ENCODE data around the gene DEXI. TPM values are rescaled to one million over a fixed set of nuclear protein-coding genes. Genes with fewer than 3 reads are reported as not detected.

DEXI gene
- total and polyA plus RNA-seq, 2 of the 13 experiments (the other 11 are each of a cell fraction or from before 2014, with no cell fraction given) = 51.5 to 70.4 TPM

- TF ChIP-seq SP4 (CRISPR knock-in tag; IDR thresholded peaks at IDR 0.05) = peak; percentile 70
- no peak for TF ChIP-seq ZNF337 (CRISPR knock-in tag; IDR thresholded peaks at IDR 0.05; ENCODE audit: borderline replicate concordance, low read depth)
- TF ChIP-seq JARID2 (CRISPR knock-in tag; IDR thresholded peaks at IDR 0.05; ENCODE audit: insufficient replicate concordance) = no peak
- TF ChIP-seq SKI (IDR thresholded peaks at IDR 0.05; ENCODE audit: partially characterized antibody) = no peak
- no peak for TF ChIP-seq EP300 (IDR thresholded peaks at IDR 0.05; ENCODE audit: low read depth in 2 of 2, low read length in 2 of 2)
- TF ChIP-seq EP300 (CRISPR knock-in tag; IDR thresholded peaks at IDR 0.05; ENCODE audit: borderline replicate concordance) = no peak
- TF ChIP-seq ZNF30 (CRISPR knock-in tag; IDR thresholded peaks at IDR 0.05) = no peak
- TF ChIP-seq, protein P1, sequence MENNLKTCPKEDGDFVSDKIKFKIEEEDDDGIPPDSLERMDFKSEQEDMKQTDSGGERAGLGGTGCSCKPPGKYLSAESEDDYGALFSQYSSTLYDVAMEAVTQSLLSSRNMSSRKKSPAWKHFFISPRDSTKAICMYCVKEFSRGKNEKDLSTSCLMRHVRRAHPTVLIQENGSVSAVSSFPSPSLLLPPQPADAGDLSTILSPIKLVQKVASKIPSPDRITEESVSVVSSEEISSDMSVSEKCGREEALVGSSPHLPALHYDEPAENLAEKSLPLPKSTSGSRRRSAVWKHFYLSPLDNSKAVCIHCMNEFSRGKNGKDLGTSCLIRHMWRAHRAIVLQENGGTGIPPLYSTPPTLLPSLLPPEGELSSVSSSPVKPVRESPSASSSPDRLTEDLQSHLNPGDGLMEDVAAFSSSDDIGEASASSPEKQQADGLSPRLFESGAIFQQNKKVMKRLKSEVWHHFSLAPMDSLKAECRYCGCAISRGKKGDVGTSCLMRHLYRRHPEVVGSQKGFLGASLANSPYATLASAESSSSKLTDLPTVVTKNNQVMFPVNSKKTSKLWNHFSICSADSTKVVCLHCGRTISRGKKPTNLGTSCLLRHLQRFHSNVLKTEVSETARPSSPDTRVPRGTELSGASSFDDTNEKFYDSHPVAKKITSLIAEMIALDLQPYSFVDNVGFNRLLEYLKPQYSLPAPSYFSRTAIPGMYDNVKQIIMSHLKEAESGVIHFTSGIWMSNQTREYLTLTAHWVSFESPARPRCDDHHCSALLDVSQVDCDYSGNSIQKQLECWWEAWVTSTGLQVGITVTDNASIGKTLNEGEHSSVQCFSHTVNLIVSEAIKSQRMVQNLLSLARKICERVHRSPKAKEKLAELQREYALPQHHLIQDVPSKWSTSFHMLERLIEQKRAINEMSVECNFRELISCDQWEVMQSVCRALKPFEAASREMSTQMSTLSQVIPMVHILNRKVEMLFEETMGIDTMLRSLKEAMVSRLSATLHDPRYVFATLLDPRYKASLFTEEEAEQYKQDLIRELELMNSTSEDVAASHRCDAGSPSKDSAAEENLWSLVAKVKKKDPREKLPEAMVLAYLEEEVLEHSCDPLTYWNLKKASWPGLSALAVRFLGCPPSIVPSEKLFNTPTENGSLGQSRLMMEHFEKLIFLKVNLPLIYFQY (CRISPR knock-in tag; IDR thresholded peaks at IDR 0.05; ENCODE audit: borderline replicate concordance) = no peak; the same call in 1 of the 2 replicates
- TF ChIP-seq KAT8 (CRISPR knock-in tag; IDR thresholded peaks at IDR 0.05) = peak; percentile 54
- TF ChIP-seq HNRNPUL1 (IDR thresholded peaks at IDR 0.05; ENCODE audit: low read depth, low read length) = no peak
- TF ChIP-seq SRSF4 (IDR thresholded peaks at IDR 0.05; ENCODE audit: low read depth, low read length, poor library complexity, severe bottlenecking) = no peak
- no peak; the same call in 1 of the 2 replicates for TF ChIP-seq ZC3H4 (CRISPR knock-in tag; IDR thresholded peaks at IDR 0.05; ENCODE audit: borderline replicate concordance)
- TF ChIP-seq ZKSCAN5 (CRISPR knock-in tag; IDR thresholded peaks at IDR 0.05) = no peak
- no peak for TF ChIP-seq ZNF282 (IDR thresholded peaks at IDR 0.05; ENCODE audit: partially characterized antibody)
- no peak for TF ChIP-seq CHCHD3 (CRISPR knock-in tag; IDR thresholded peaks at IDR 0.05)
- no peak for TF ChIP-seq ZNF235 (CRISPR knock-in tag; IDR thresholded peaks at IDR 0.05; ENCODE audit: borderline replicate concordance)
- TF ChIP-seq, protein P2, sequence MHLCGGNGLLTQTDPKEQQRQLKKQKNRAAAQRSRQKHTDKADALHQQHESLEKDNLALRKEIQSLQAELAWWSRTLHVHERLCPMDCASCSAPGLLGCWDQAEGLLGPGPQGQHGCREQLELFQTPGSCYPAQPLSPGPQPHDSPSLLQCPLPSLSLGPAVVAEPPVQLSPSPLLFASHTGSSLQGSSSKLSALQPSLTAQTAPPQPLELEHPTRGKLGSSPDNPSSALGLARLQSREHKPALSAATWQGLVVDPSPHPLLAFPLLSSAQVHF (CRISPR knock-in tag; IDR thresholded peaks at IDR 0.05) = no peak
- peak; percentile 11; the same call in 1 of the 2 replicates for TF ChIP-seq MTA1 (CRISPR knock-in tag; IDR thresholded peaks at IDR 0.05; ENCODE audit: borderline replicate concordance)
- TF ChIP-seq MZF1 (CRISPR knock-in tag; IDR thresholded peaks at IDR 0.05; ENCODE audit: borderline replicate concordance) = no peak
- TF ChIP-seq ZNF281 (CRISPR knock-in tag; IDR thresholded peaks at IDR 0.05; ENCODE audit: borderline replicate concordance) = no peak; the same call in 1 of the 2 replicates
- TF ChIP-seq ZNF564 (CRISPR knock-in tag; IDR thresholded peaks at IDR 0.05) = no peak
- TF ChIP-seq ZEB1 (IDR thresholded peaks at IDR 0.05; ENCODE audit: insufficient replicate concordance, low read depth) = no peak
- TF ChIP-seq EHMT2 (IDR thresholded peaks at IDR 0.05; ENCODE audit: borderline replicate concordance, low read depth, low read length) = no peak
Measured at GRCh38 chr16:10918294-10919002, 23.8 kb downstream of the DEXI start (continued).
